GM12873 (cell line): ENCODE measurements around the gene TBX19.

Experiments
- TF ChIP-seq, protein P1 (sequence below): IDR thresholded peaks from 2 replicates; pipeline ENCODE4 v1.5.1; 2012; ENCODE audit warnings: low read depth, mild to moderate bottlenecking, moderate library complexity, low read length, control low read depth; ENCODE audit not compliant: insufficient read depth; ENCODE audit errors: missing control alignments

TBX19 gene

DNA sequence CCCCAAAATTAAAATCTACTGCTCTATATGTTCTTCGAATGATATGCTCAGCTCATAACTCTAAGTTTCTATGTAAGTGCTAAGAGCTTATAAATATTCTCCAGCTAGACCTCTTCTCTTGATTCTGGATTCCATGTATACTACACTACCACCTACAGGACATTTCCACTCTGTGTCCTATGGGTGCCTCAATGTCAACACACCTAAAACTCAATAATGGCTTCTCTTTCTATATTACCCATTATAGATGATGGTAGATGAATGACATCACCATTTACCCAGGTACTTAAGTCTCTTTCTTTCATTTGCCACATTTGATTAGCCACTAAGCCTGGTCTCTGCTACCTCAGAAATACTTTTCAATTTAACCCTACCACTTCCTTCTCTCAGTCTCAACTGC, 41.3 kb downstream of the TBX19 start:
- TF ChIP-seq, protein P1, sequence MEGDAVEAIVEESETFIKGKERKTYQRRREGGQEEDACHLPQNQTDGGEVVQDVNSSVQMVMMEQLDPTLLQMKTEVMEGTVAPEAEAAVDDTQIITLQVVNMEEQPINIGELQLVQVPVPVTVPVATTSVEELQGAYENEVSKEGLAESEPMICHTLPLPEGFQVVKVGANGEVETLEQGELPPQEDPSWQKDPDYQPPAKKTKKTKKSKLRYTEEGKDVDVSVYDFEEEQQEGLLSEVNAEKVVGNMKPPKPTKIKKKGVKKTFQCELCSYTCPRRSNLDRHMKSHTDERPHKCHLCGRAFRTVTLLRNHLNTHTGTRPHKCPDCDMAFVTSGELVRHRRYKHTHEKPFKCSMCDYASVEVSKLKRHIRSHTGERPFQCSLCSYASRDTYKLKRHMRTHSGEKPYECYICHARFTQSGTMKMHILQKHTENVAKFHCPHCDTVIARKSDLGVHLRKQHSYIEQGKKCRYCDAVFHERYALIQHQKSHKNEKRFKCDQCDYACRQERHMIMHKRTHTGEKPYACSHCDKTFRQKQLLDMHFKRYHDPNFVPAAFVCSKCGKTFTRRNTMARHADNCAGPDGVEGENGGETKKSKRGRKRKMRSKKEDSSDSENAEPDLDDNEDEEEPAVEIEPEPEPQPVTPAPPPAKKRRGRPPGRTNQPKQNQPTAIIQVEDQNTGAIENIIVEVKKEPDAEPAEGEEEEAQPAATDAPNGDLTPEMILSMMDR = peak; percentile 31

DNA sequence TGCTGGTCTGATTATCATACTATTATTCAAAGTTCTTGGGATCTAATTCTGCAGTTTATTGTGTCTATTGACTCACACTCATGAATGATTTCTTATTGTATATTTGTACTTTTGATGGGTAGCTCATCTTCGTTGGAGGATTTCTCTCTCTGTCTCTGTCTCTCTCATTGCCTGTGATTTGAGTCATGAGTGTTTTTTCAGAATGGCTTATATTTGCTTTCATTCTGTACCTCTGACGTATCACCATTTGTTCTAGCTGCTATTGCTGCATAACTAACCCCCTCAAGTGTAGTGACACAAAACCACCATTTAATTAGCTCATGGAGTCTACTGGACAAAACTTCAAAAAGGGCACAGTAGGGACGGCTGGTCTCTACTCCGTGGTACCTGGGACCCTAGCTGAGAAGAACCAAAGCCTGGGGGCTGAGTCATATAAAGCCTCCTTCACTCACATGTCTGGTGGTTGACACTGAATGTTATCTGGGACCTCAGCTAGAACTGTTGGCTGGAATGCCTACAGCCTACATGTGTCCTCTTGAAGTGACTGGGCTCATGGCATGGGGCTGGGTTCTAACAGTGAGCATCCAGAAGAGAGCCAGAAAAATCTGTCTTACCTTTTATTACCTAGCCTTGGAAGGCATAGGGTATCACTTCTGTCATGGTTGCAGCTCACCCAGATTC, 44.2 kb downstream of the TBX19 start:
- TF ChIP-seq, protein P1 = no peak

DNA sequence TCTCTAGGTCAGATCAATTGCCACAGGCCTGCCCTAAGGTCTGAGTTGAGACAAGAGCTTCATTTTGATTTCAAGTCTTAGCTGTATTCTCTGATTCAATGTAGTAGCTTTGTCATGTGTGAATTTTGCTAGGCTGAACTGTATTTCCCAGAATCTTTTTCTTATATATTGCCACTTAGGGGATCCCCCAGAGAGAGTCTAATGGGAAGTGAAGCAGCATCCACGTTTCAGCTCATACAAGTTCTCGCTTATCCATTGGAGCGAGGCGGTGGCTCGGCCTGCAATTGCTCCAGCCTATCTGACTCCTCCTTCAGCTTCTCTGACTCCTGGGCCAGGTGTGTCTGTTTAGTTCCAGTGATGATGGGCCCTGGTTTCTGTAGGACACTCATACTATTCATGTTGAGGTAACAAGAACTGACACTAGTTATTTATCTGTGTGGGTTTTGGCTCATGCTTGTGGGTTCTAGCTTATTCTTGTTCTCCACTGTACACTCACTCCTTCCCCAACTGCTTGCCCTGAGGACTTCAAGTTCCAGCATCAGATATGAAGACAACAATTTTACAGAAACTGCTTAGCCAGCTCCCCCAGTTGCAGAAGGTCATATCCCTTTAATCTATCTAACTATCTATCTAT, 48.2 kb downstream of the TBX19 start:
- TF ChIP-seq, protein P1 = no peak

DNA sequence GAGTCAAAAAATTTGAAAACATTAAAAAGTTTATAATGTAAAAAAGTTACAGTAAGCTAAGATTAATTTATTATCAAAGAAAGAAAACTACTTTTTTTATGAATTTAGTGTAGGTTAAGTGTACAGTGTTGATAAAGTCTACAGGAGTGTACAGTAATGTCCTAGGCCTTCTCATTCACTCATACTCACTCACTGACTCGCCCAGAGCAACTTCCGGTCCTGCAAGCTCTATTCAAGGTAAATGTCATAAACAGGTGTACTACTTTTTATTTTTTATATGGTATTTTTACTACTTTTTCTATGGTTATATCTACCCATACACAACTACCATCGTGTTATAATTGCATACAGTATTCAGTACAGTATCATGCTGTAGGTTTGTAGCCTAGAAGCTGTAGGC, 49.6 kb downstream of the TBX19 start:
- TF ChIP-seq, protein P1 = no peak

DNA sequence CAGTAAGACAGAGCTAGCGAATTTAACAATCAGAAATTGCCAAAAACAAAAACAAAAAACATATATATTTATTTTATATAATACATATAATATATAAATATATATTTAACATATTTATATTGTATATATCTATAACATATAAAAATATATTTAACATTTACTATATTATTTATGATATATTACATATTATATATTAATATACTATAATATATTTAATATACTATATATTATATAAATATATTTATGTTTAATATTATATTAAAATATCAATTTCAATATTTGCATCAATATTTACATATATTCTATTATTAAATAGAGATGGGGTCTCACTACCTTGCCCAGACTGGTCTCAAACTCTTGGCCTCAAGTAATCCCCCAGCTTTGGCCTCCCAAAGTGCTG, 50.9 kb downstream of the TBX19 start:
- TF ChIP-seq, protein P1 = no peak

DNA sequence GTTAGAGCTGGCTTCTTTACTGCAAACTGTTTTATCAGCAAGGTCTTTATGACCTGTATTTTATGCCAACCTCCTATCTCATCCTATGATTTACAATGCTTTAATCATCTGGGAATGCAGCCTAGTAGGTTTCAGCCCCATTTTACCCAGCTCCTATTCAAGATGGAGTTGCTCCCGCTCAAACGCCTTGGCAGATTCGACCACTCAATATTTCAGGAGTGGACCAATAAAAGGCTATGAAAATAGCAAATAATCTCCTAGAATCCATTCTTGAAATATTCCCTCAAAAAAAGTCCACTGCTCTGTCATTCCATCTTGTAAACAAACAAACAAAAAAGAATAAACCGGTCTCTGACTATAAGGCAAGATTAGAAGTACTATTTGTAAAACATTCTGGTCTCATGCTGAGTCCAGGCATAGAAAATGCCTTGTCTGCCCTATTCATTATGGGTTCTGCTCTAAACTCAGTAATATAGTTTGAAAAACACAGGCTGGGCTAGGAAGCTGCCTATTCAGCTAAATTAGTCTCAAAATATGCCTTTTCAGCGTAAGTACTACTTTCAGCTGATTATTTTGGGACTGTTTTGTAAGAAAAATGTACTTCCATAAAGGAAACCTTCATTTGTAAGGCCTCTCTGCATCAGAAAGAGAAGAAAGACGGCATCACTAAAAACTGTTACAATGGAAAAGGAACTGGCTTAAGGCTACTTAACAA, 53.0 kb downstream of the TBX19 start:
- TF ChIP-seq, protein P1 = no peak

DNA sequence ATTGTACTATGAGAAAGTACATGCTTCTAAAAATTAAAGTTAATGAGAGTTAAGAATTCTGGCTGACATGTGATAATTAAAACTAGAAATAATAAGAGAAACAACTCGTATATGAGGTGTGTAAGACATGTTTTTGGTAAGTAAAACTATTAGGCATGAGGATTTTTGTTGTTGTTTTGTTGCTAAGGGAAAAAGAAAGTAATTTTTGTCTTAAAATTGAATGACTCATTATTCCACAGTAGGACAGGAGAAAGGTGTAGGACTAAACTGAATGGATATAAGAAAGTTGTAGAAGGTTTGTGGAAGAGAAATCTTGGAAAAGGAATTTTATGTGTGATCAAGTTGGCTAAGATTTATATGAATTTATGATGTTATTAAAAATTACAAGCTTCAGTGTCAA, 54.8 kb downstream of the TBX19 start:
- TF ChIP-seq, protein P1 = no peak
